MCF 10A (cell line): ENCODE data around the gene BLM. TPM values are rescaled to one million over a fixed set of nuclear protein-coding genes. Genes with fewer than 3 reads are reported as not detected.

ENCODE experiments used
- BruUV-seq: library from RNA; stranded (reverse); fragments of 400-500 nt; replicated peaks from 2 replicates; lab custom pipeline; 2021; lab: Mats Ljungman, UMichigan
- CTCF ChIA-PET: fragments of 300-600 bp; sonication (Branson Sonifier 250); formaldehyde crosslinking; extraction: SDS; loops from one replicate; lab custom pipeline; 2021; ENCODE audit warnings: antibody characterized with exemption, inconsistent platforms; lab: Yijun Ruan, JAX
- POLR2A ChIA-PET: fragments of 300-600, 350-650 bp; sonication (Branson Sonifier 250); formaldehyde crosslinking; extraction: SDS; loops from one replicate; lab custom pipeline; 2020; ENCODE audit warnings: antibody characterized with exemption, inconsistent platforms; lab: Yijun Ruan, JAX
- DNase-seq: peaks from one replicate; pipeline ENCODE4 v3.0.0-alpha.2; 2018; ENCODE audit not compliant: unreplicated experiment
- H3K27ac Mint-ChIP-seq: one replicate; pipeline ENCODE4 v1.8.0; 2022; ENCODE audit warnings: mild to moderate bottlenecking, low read depth, mixed read lengths; ENCODE audit not compliant: unreplicated experiment
- H3K27me3 Mint-ChIP-seq: one replicate; pipeline ENCODE4 v1.8.0; 2022; ENCODE audit warnings: mixed read lengths; ENCODE audit not compliant: insufficient read depth, unreplicated experiment
- H3K36me3 Mint-ChIP-seq: one replicate; pipeline ENCODE4 v1.8.0; 2022; ENCODE audit warnings: mild to moderate bottlenecking, moderate library complexity, mixed read lengths; ENCODE audit not compliant: insufficient read depth, unreplicated experiment
- H3K4me1 Mint-ChIP-seq: one replicate; pipeline ENCODE4 v1.8.0; 2022; ENCODE audit warnings: mixed read lengths; ENCODE audit not compliant: insufficient read depth, unreplicated experiment
- H3K4me3 Mint-ChIP-seq: one replicate; pipeline ENCODE4 v1.8.0; 2022; ENCODE audit warnings: mild to moderate bottlenecking, moderate library complexity, mixed read lengths; ENCODE audit not compliant: unreplicated experiment
- H3K9me3 Mint-ChIP-seq: one replicate; pipeline ENCODE4 v1.8.0; 2022; ENCODE audit warnings: mixed read lengths; ENCODE audit not compliant: unreplicated experiment
- CTCF ChIP-seq: fragments of 200-600 bp; IDR thresholded peaks from one replicate; pipeline ENCODE4 v1.8.0; 2022; ENCODE audit warnings: antibody characterized with exemption, mild to moderate bottlenecking; ENCODE audit not compliant: unreplicated experiment
- intact Hi-C: fragments of 100-400 bp; cut with micrococcal nuclease; formaldehyde crosslinking; loops from 2 replicates; pipeline ENCODE4 v1.14.1; 2022
- total RNA-seq: library from RNA; stranded (reverse); gene quantifications from 2 replicates; pipeline ENCODE4 v1.2.3, GENCODE V29; 2022

BLM gene
- total RNA-seq, 1 experiment from 2014 or later, result 5.2 TPM

- intact Hi-C loops, result no loop called here
- Mint-ChIP-seq H3K4me1 (no peaks in the 10 kb centered on the region), H3K9me3 (no peaks in the 10 kb centered on the region), H3K27ac (no peak overlapping the region), H3K4me3 (no peak overlapping the region), H3K36me3 (peaks cover 8% of the 10 kb centered on the region), H3K27me3 (no peaks in the 10 kb centered on the region)
- CTCF ChIA-PET, result interaction anchor here (1.3 kb wide), 1 partner anchor 133 kb away, joined by 5 read pairs; no protein-coding TSS in a partner anchor
- TF ChIP-seq CTCF, result no peak
- no peak for DNase-seq
- POLR2A ChIA-PET, result no interaction called here
- BruUV-seq, result no TSS peak
Measured at GRCh38 chr15:90801803-90802202, 84.7 kb downstream of the BLM start.

DNA sequence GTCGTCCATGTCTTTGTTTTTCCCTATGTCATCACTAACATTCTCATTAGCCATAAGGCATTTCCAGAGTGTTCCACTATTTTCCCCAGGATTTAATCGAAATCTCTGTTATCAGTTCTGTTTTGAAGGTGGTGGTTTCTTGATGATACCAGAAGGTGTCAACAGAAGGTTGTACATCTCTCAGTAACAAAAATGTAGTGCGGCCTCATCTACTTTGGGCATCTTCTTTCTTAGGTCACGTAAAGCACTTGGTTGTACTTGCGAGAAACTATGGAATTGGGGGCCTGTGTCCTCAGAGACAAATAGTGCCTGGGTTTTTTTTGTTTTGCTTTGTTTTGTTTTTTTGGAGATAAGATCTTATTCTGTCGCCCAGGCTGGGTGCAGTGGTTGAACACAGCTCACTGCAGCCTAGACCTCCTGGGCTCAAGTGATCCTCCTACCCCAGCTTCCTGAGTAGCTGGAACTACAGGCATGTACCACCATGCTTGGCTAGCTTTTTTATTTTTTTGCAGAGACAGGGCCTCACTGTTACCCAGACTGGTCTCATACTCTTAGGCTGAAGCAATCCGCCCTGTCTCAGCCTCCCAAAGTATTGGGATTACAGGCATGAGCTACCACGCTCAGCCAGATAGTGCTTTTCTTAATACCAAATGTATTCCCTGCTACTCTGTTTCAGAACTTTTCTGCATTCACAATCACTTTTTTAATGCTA, 90.1 kb downstream of the BLM start:
- intact Hi-C loops, result no loop called here
- POLR2A ChIA-PET, result no interaction called here
- Mint-ChIP-seq H3K9me3 (no peaks in the 10 kb centered on the region), H3K4me1 (no peaks in the 10 kb centered on the region), H3K4me3 (no peak overlapping the region), H3K36me3 (peaks cover 5% of the 10 kb centered on the region), H3K27ac (no peak overlapping the region), H3K27me3 (no peaks in the 10 kb centered on the region)
- CTCF ChIA-PET, result interaction anchor here (1.4 kb wide), 1 partner anchor 159 kb away, joined by 3 read pairs; no protein-coding TSS in a partner anchor
- no TSS peak for BruUV-seq
- no peak for TF ChIP-seq CTCF
- DNase-seq, result no peak

- CTCF ChIA-PET, result no interaction called here
- no peaks in the 10 kb centered on the region for H3K4me1 Mint-ChIP-seq
- no TSS peak for BruUV-seq
Measured at GRCh38 chr15:90807786-90808086, 90.6 kb downstream of the BLM start.

More at GRCh38 chr15:90807786-90808086, 90.6 kb downstream of the BLM start:
- no peak overlapping the region for H3K27ac Mint-ChIP-seq
- intact Hi-C loops, result no loop called here
- POLR2A ChIA-PET, result no interaction called here
- no peak overlapping the region for H3K4me3 Mint-ChIP-seq
- H3K36me3 Mint-ChIP-seq, result peaks cover 5% of the 10 kb centered on the region
- DNase-seq, result no peak
- H3K27me3 Mint-ChIP-seq, result no peaks in the 10 kb centered on the region
- TF ChIP-seq CTCF, result no peak
- H3K9me3 Mint-ChIP-seq, result no peaks in the 10 kb centered on the region
